HG03520 (cell line): Measurements from ENCODE around the gene CEP162.
"Not testable (repeated sequence)": the region's sequence is repeated elsewhere in the genome, so short reads cannot be mapped to it uniquely, and the experiment has no call there.

Experiments
- ATAC-seq: cut with Tn5 transposase; IDR thresholded peaks from one replicate; pipeline ENCODE4 v1.9.1; 2021; ENCODE audit warnings: mild to moderate bottlenecking, moderate library complexity; ENCODE audit not compliant: unreplicated experiment

CEP162 gene

GRCh38 chr6:84093441-84094435, 133.7 kb downstream of the CEP162 start:
- ATAC-seq = no peak

GRCh38 chr6:84089552-84089951, 137.9 kb downstream of the CEP162 start:
- no peak for ATAC-seq

GRCh38 chr6:84089081-84089480, 138.4 kb downstream of the CEP162 start:
- no peak for ATAC-seq

- no peak for ATAC-seq
Measured at GRCh38 chr6:84086545-84087429, 140.7 kb downstream of the CEP162 start.

- ATAC-seq = no peak
Measured at GRCh38 chr6:84086056-84086455, 141.4 kb downstream of the CEP162 start.

- ATAC-seq = not testable (repeated sequence)
Measured at GRCh38 chr6:84084705-84085104, 142.7 kb downstream of the CEP162 start.

- ATAC-seq = no peak
Measured at GRCh38 chr6:84082689-84083265, 144.7 kb downstream of the CEP162 start.

GRCh38 chr6:84081222-84081621, 146.2 kb downstream of the CEP162 start:
- no peak for ATAC-seq

GRCh38 chr6:84078335-84078734, 149.1 kb downstream of the CEP162 start:
- no peak for ATAC-seq

- no peak for ATAC-seq
Measured at GRCh38 chr6:84077645-84078044, 149.8 kb downstream of the CEP162 start.

- no peak for ATAC-seq
Measured at GRCh38 chr6:84074988-84075781, 152.3 kb downstream of the CEP162 start.
